Right lobe of liver (tissue), 6 donors: ENCODE data around the gene MAP3K4. TPM values are rescaled to one million over a fixed set of nuclear protein-coding genes. Genes with fewer than 3 reads are reported as not detected.

ENCODE experiments used
- ATAC-seq, 4 donors: fragments of 200-7000 bp; cut with Tn5 transposase; one replicate each; pipeline ENCODE4 v1.9.1; 2020; ENCODE audit warnings: mild to moderate bottlenecking in 4 of 4, moderate library complexity in 4 of 4
- DNase-seq, 3 donors: peaks; one replicate each; pipeline ENCODE4 v3.0.0-alpha.2; 2020
- H3K27ac ChIP-seq, 3 donors: fragments of 200-600 bp; one replicate each; pipeline ENCODE4 v1.8.0; 2022
- H3K27me3 ChIP-seq, 2 donors: fragments of 200-600 bp; one replicate each; pipeline ENCODE4 v1.8.0; 2022
- H3K36me3 ChIP-seq, 4 donors: fragments of 200-600 bp; sonication (generic) in 1 of 4; one replicate each; pipeline versions ENCODE4 v1.5.1 to v1.8.0; 2017 to 2022; ENCODE audit warnings: control low read depth in 1 of 4
- H3K4me1 ChIP-seq, 4 donors: fragments of 200-600 bp; sonication (generic) in 1 of 4; one replicate each; pipeline versions ENCODE4 v1.5.1 to v1.8.0; 2017 to 2022; ENCODE audit warnings: control low read depth in 1 of 4
- H3K4me3 ChIP-seq, 3 donors: fragments of 200-600 bp; one replicate each; pipeline ENCODE4 v1.8.0; 2022
- H3K9me3 ChIP-seq, 4 donors: fragments of 200-600 bp; sonication (generic) in 1 of 4; one replicate each; pipeline versions ENCODE4 v1.5.1 to v1.8.0; 2017 to 2022; ENCODE audit warnings: control low read depth in 1 of 4
- CTCF ChIP-seq, 4 donors: fragments of 200-600 bp in 3 of 4; fragments of 450-650 bp in 1 of 4; IDR thresholded peaks; one replicate each; pipeline versions ENCODE4 v1.5.1 to v1.8.0; 2016 to 2022; ENCODE audit warnings: antibody characterized with exemption in 4 of 4, mild to moderate bottlenecking in 2 of 4
- POLR2A ChIP-seq: fragments of 450-650 bp; IDR thresholded peaks from one replicate; pipeline ENCODE4 v1.6.1; 2017; ENCODE audit warnings: antibody characterized with exemption, mild to moderate bottlenecking
- WGBS: methylation state at CpG from one replicate; pipeline ENCODE4 v1.1.6; 2018; ENCODE audit warnings: low coverage, low lambda C conversion rate; ENCODE audit not compliant: insufficient coverage; ENCODE audit errors: missing lambda C conversion rate; 5-methylcytosine and 5-hydroxymethylcytosine counted together
- intact Hi-C, 2 donors: fragments of 100-400 bp; cut with DNase I; formaldehyde crosslinking; loops; one replicate each; pipeline versions ENCODE4 v1.11.2 to v1.14.1; 2022
- total RNA-seq, 6 experiments: library from RNA; depleted of rRNA in 2 of 6; stranded (reverse); fragments of >200 nt in 2 of 6; fragmentation: NEBNext Ultra II Directional in 3 of 6; extraction: Animal tissue kit (Norgen Biotek cat#: 25700) in 3 of 6; gene quantifications; one replicate each; pipeline versions ENCODE4 v1.1.0 to v1.2.4, GENCODE V29; 2016 to 2023
- donor health status: DM: no; HTN: yes; CAD: no.
- donor health status: DM: no; HTN: no; CAD: no.
- donor health status: DM: no; HTN: no; CAD: no.
- donor health status: DM: no; HTN: yes; CAD: no.
- donor health status: DM: no; HTN: yes; CAD: no.

MAP3K4 gene
- total RNA-seq, 6 experiments from 2014 or later, result 9.4 to 20.5 (median 13.1) TPM

GRCh38 chr6:161053103-161053502 lies 61.5 kb downstream of the MAP3K4 start:
- Histone ChIP-seq H3K27ac (no peak overlapping the region), H3K9me3 (no peaks in the 10 kb centered on the region), H3K36me3 (no peaks in the 10 kb centered on the region), H3K4me1 (no peaks in the 10 kb centered on the region), H3K27me3 (no peaks in the 10 kb centered on the region), H3K4me3 (no peak overlapping the region)
- TF ChIP-seq POLR2A (no peak), CTCF (IDR thresholded peaks at IDR 0.05) (no peak)
- WGBS, result 86% methylated on average over 1 of the region's 2 CpGs
- no peak for DNase-seq
- no peak for ATAC-seq
- intact Hi-C loops, result no loop called here

GRCh38 chr6:161054876-161055275 lies 63.3 kb downstream of the MAP3K4 start:
- TF ChIP-seq POLR2A (no peak), CTCF (IDR thresholded peaks at IDR 0.05) (no peak)
- H3K4me3 ChIP-seq, result no peak overlapping the region
- intact Hi-C loops, result no loop called here
- DNase-seq, result no peak
- no peaks in the 10 kb centered on the region for H3K27me3 ChIP-seq
- no peaks in the 10 kb centered on the region for H3K4me1 ChIP-seq
- ATAC-seq, result no peak
- no peaks in the 10 kb centered on the region for H3K9me3 ChIP-seq
- no peaks in the 10 kb centered on the region for H3K36me3 ChIP-seq
- H3K27ac ChIP-seq, result no peak overlapping the region

- Histone ChIP-seq H3K27me3 (no peaks in the 10 kb centered on the region), H3K4me1 (no peaks in the 10 kb centered on the region), H3K27ac (no peak overlapping the region), H3K4me3 (no peak overlapping the region), H3K9me3 (no peaks in the 10 kb centered on the region), H3K36me3 (no peaks in the 10 kb centered on the region)
- ATAC-seq (no peak), DNase-seq (no peak)
- intact Hi-C loops, result no loop called here
- TF ChIP-seq CTCF (IDR thresholded peaks at IDR 0.05), result no peak
- no peak for TF ChIP-seq POLR2A
- 80% methylated on average over 4 of the region's 4 CpGs for WGBS
Measured at GRCh38 chr6:161056451-161056850, 64.9 kb downstream of the MAP3K4 start.

- WGBS, result 69% methylated on average over 10 of the region's 11 CpGs
- ATAC-seq (peak in 2 of 4 donors; percentile 28 to 30), DNase-seq (no peak)
- Histone ChIP-seq H3K27ac (no peak overlapping the region), H3K4me1 (no peaks in the 10 kb centered on the region), H3K9me3 (no peaks in the 10 kb centered on the region), H3K4me3 (no peak overlapping the region), H3K27me3 (no peaks in the 10 kb centered on the region), H3K36me3 (no peaks in the 10 kb centered on the region)
- TF ChIP-seq POLR2A, result no peak
- TF ChIP-seq CTCF (IDR thresholded peaks at IDR 0.05), result no peak
- intact Hi-C loops, result no loop called here
Measured at GRCh38 chr6:161057103-161058091, 65.8 kb downstream of the MAP3K4 start.
